Muscle of leg (tissue), 11 donors: ENCODE measurements around the gene HOXB2. TPM values are rescaled to one million over a fixed set of nuclear protein-coding genes. Genes with fewer than 3 reads are reported as not detected.

Experiments used
- DNase-seq: peaks from one replicate; pipeline ENCODE4 v3.0.0; 2013
- H3K27ac ChIP-seq: one replicate; pipeline ENCODE4 v1.5.1; 2013; ENCODE audit warnings: mild to moderate bottlenecking, low read length, control low read depth
- H3K27me3 ChIP-seq: one replicate; pipeline ENCODE4 v1.6.1; 2013; ENCODE audit warnings: low read length; ENCODE audit not compliant: control insufficient read depth, insufficient read depth
- H3K36me3 ChIP-seq: one replicate; pipeline ENCODE4 v1.6.1; 2013; ENCODE audit warnings: low read length; ENCODE audit not compliant: control insufficient read depth, insufficient read depth
- H3K4me1 ChIP-seq: one replicate; pipeline ENCODE4 v1.6.1; 2013; ENCODE audit warnings: low read length; ENCODE audit not compliant: control insufficient read depth, insufficient read depth
- H3K4me3 ChIP-seq: one replicate; pipeline ENCODE4 v1.5.1; 2013; ENCODE audit warnings: low read length, control low read depth
- H3K9me3 ChIP-seq: replicated peaks from 2 replicates; pipeline ENCODE4 v1.6.1; 2013; ENCODE audit warnings: low read depth, low read length; ENCODE audit not compliant: control insufficient read depth
- WGBS: methylation state at CpG from one replicate; pipeline ENCODE4 v1.1.5; 2013; ENCODE audit warnings: missing lambda C conversion rate; ENCODE audit not compliant: insufficient coverage; 5-methylcytosine and 5-hydroxymethylcytosine counted together
- polyA plus RNA-seq, 8 donors: library from polyadenylated mRNA; unstranded; fragments of 120-200 nt; gene quantifications; one replicate each; pipeline versions ENCODE4 v1.2.1 to v1.2.3, GENCODE V29; 2013; ENCODE audit warnings: inconsistent platforms in 1 of 8, low replicate concordance in 1 of 8; ENCODE audit not compliant: insufficient read length in 8 of 8, insufficient read depth in 1 of 8
- total RNA-seq: library from RNA; stranded (reverse); fragments of 120-200 nt; gene quantifications from one replicate; pipeline ENCODE4 v1.2.4, GENCODE V29; 2013

The HOXB2 gene
- total and polyA plus RNA-seq, 9 donors, result 2.7 to 14.2 (median 10.0) TPM

DNA sequence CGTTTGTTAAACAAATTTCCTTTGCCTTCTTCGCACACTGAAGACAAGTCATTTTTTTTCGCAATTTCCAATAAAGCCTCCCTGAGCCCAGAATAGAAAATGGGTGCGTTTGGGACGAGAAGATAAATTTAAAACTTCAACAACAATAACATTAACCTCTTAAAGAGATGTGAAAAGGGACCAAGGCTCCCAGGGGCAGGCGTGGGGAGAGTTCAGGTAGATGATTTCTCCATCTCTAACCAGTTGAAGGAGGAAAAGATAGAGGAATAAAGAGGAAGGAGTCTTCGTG lies 34.5 kb upstream of the HOXB2 start:
- Histone ChIP-seq H3K9me3 (no peaks in the 10 kb centered on the region), H3K4me1 (peaks cover 35% of the 10 kb centered on the region), H3K27me3 (peaks cover 93% of the 10 kb centered on the region), H3K36me3 (no peaks in the 10 kb centered on the region), H3K27ac (peak overlapping the region; percentile 86), H3K4me3 (no peak overlapping the region)
- DNase-seq, result no peak
- whole genome bisulfite sequencing, result 0% methylated on average over 1 of the region's 7 CpGs

DNA sequence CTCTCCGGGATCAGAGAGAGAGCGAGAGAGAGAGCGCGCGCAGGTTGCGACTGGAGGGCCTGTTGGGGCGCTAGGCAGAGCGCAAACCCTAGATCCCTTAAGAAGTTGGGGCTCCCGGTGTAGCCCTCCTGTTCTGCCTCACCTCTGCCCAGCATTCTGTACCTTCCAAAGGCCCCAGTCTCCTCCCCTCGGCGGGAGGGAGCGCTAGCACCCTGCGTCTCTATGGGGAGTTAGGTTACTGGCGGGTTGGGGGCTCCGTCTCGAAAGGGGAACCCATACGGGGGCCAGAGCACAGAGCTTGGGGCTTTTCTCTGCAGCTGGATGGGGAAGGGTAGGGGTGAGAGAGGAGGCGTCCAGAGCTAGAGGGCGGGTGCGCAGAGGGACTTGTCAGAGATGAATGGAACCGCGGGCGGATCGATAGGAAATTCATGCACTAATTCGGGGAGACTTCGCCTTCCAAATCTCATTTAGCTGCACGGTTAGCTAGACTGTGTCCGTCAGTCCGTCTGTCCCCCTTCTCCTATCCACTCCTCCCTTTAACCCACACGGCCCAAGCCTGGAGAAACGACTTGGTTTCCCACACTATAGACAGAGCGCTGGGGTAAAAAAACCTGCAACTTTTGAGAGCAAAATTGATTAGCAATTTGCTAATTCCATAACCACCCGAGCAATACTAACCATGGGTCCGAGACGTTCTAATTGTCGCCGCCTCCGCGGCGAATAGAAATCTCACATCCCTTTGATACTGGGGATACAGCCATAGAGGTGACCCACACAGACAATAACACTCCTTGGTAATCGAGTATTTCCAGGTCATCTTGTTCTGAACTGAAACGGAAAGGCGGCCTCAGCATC lies 33.9 kb upstream of the HOXB2 start:
- Histone ChIP-seq H3K4me1 (peaks cover 35% of the 10 kb centered on the region), H3K27me3 (peaks cover 95% of the 10 kb centered on the region), H3K27ac (peak overlapping the region; percentile 86), H3K9me3 (no peaks in the 10 kb centered on the region), H3K4me3 (peak overlapping the region; percentile 44), H3K36me3 (no peaks in the 10 kb centered on the region)
- no peak for DNase-seq
- 1% methylated on average over 29 of the region's 43 CpGs for WGBS

DNA sequence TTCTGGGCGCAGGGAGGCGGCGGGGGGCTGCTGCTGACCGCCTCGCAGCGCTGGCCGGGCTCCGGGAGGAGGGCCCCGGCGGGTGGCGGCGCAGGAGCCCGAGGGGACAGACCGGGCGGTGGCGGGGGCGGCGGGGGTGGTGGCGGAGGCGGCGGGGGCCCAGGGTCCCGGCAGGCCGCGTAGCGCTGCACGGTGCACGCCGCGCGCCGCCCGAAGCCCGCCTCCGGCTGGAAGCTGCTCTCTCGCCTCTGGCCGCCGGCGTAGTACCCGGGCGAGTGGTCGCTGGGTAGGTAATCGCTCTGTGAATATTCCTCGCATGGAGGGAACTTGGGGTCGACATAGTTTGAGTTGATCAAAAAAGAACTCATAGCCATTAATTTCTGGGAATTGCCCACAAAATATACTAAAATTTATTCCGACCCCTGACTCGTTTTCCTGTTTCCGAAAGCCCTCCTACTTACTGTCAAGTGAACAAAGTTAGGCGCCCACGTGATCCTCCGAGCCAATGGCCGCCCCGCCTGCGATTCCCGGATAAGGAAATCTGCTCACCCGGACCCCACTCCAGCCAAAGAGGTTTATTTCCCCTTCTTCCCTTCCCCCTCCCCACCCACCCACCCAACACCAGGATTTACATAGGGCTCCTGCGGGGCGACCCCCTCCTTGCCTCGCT lies 33.2 kb upstream of the HOXB2 start, which contains the start of gene HOXB4:
Gene HOXB4 (minus strand): TSS at position 405 of the 670 bp plus-strand sequence. CDS start 31 bp downstream, at position 374.
- Histone ChIP-seq H3K4me3 (peak within 1 kb of the TSS; percentile 44), H3K27me3 (peaks cover 96% of the 10 kb centered on the region), H3K4me1 (peaks cover 35% of the 10 kb centered on the region), H3K9me3 (no peaks in the 10 kb centered on the region), H3K36me3 (no peaks in the 10 kb centered on the region), H3K27ac (peak within 1 kb of the TSS; percentile 86)
- DNase-seq, result peak; percentile 74
- 0% methylated on average over 25 of the region's 58 CpGs for WGBS

DNA sequence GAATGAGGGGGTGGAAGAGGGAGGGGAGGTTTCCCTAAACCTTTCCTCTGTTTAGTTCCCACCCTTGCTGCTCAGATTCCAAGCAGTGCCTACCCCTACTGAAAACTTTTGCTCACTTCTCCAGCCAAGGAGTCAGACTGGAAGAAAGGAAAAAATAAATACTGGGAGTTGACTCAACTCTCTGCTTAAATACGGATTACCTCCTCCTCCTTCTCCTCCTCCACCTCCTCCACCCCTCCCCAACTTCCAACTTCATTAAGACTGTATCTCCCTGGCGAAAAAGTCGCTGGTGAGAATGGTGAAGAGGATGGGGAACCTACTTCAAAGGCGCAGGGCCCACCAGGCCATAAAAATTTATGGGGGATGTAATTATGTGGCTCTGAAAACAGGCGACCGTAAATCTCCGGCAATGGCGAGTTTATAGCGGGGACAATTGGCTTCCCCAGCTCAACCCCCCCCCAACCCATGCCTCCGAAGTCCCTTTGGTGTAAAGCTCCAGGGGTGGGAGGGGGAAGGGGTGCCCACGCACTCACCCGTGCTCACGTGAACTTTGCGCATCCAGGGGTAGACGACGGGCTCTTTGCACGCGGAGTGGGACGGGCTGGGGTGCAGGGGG lies 32.5 kb upstream of the HOXB2 start:
- Histone ChIP-seq H3K27ac (peak overlapping the region; percentile 47), H3K27me3 (peaks cover 96% of the 10 kb centered on the region), H3K4me3 (peak overlapping the region; percentile 37), H3K36me3 (no peaks in the 10 kb centered on the region), H3K9me3 (no peaks in the 10 kb centered on the region), H3K4me1 (peaks cover 32% of the 10 kb centered on the region)
- WGBS, result 0% methylated on average over 6 of the region's 19 CpGs
- DNase-seq, result no peak

DNA sequence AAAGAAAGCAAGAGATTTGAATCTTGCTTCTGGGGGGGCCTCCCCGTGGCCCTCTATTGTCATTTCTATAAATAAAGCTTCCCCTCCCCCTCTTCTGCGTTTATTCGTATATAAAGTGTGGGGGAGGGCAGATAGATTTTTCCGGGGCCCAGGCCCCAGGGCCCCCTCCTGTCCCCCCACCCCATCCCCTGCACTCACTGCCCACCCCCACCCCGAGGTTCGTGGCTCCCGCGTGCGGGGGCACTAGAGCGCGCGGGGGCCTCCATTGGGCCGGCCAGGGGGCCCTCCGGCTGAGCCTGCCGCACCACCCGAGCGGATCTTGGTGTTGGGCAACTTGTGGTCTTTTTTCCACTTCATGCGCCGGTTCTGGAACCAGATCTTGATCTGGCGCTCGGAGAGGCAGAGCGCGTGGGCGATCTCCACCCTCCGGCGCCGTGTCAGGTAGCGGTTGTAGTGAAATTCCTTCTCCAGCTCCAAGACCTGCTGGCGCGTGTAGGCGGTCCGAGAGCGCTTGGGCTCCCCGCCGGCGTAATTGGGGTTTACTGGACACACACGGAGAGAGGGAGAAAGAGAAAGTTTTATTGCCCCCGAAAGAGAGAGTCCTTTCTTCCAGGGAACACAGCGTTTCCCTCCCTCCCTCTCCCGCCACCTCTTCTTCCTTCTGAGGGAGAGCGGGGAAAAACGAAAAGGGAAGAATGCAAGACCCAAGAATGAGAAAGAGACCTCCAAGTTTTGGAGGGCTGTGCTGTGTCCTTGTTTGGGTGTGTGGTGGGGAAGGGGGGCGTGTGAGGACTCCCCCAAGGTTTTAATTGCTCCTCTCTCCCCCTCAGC lies 31.8 kb upstream of the HOXB2 start:
- no peaks in the 10 kb centered on the region for H3K36me3 ChIP-seq
- H3K27me3 ChIP-seq, result peaks cover 96% of the 10 kb centered on the region
- H3K27ac ChIP-seq, result no peak overlapping the region
- no peak for DNase-seq
- peak overlapping the region; percentile 37 for H3K4me3 ChIP-seq
- H3K9me3 ChIP-seq, result no peaks in the 10 kb centered on the region
- WGBS, result 15% methylated on average over 15 of the region's 43 CpGs
- peaks cover 29% of the 10 kb centered on the region for H3K4me1 ChIP-seq

DNA sequence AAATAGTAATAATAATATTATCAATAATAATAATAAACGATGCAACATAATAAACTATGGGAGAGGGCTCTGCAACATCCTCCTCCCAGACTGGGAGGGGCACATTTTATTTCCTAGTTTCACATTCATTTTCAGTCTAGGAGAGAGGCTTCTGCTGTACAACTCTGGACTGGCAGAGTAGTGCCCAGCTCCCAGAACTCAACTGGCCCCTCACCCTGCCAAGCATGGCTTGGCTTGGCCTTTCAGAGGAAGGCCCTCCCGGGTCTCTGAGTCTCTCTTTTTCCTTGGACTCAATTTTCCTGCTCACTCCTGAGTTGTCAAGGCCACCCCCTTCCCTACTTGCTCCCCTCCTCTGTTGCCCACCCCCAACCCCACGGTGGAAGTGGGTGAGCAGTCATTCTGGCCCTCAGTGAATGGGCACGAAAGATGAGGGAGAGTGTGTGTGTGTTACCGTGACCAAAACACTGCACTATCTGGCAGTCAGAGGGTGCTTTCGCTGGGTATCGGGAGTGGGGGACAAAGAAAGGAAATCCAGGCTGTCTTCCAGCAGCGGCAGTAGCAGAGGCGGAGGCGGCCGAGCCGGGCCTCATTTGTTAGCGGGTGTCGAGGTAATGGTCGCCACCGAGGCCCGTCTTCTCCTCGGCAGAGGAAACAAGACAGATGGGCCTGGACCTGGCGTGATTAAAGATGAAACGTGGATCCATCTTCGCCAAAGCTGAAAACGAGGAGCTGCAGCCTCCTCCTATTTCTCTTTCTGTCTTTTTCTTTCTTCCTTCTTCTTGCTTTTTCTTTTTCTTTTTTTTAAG lies 31.0 kb upstream of the HOXB2 start:
- peaks cover 96% of the 10 kb centered on the region for H3K27me3 ChIP-seq
- no peaks in the 10 kb centered on the region for H3K36me3 ChIP-seq
- DNase-seq, result no peak
- H3K27ac ChIP-seq, result peak overlapping the region; percentile 47
- peaks cover 35% of the 10 kb centered on the region for H3K4me1 ChIP-seq
- WGBS, result 12% methylated on average over 12 of the region's 22 CpGs
- H3K4me3 ChIP-seq, result no peak overlapping the region
- no peaks in the 10 kb centered on the region for H3K9me3 ChIP-seq

DNA sequence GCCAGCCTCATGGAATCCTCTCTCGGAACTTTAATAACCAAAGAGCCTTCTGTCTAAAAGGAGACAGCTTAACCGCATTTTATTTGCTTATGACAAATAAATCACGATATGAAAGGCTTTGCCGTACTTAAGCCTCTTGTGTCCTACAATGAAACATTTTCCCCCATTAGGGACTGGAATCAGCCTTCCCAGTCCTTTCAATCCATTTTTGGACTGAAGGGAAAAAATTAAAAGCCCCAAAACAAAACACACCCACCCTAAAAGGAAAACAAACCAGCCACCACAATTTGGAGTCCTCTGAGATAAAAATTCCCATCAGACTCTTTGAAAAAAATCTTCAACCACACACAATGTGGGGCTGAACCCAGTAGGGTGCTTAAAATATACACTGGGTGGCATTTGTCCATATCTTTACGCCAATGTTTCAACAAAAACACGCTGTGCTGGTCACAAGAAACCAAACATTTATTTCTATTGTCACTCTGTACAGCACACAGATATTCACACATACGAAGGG lies 30.2 kb upstream of the HOXB2 start:
- WGBS, result no CpG with 5 or more reads among the region's 7 CpGs
- Histone ChIP-seq H3K4me3 (no peak overlapping the region), H3K27me3 (peaks cover 96% of the 10 kb centered on the region), H3K9me3 (no peaks in the 10 kb centered on the region), H3K27ac (no peak overlapping the region), H3K36me3 (no peaks in the 10 kb centered on the region), H3K4me1 (peaks cover 41% of the 10 kb centered on the region)
- DNase-seq, result no peak

DNA sequence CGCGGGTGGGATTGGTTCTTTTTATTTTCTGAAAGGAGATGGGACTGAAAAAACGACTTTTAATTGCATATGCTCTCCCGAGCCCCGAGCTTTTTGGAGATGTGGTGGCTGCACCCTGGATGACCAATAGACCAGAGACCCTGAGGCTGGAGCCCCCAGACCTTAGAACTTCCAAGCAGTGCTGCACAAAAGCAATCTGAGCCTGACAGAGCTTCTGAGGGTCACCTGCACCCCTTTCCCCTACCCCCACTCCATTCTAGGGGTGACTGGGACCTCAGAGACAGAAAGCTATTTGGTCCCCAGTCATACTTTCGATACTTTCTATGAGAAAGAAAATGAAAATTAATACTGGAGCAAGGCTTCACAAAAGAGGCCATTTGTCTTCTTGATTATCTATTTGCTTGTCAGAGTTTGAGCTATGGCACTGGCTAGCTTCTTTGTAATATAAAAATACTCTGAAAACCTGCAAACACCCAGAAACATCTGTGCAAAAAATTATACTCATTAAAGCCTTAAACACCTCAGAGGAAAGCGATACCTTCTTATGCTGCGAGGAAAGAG lies 29.7 kb upstream of the HOXB2 start:
- 25% methylated on average over 5 of the region's 8 CpGs for WGBS
- no peak for DNase-seq
- Histone ChIP-seq H3K9me3 (no peaks in the 10 kb centered on the region), H3K36me3 (no peaks in the 10 kb centered on the region), H3K4me3 (no peak overlapping the region), H3K27ac (no peak overlapping the region), H3K27me3 (peaks cover 96% of the 10 kb centered on the region), H3K4me1 (peaks cover 41% of the 10 kb centered on the region)
